ENCODE measurements around the gene STRA6. TPM values are rescaled to one million over a fixed set of nuclear protein-coding genes. Genes with fewer than 3 reads are reported as not detected.

The STRA6 gene
- total RNA-seq, 6 donors from 2014 or later, result 0.22 to 3.5 (median 0.88) TPM; not detected in 3

DNA sequence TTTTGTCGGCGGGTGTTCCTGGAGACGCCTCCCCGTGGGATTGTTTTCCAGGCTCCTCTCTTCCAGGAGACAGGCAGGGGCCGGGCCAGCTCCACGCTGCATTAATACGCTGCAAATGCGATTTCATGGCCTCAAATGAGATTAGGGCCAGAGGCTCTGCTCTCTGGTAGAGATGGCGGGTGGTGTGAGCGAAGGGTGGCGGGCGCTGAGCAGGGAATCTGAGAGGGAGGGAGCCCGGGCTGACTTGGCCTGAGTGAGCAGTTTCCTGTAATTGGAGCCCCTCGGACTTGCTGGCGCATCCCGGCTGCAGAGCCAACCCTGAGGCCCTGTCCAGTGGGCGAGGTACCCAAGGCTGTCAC lies 26.1 kb upstream of the STRA6 start:
- Histone ChIP-seq H3K27me3 (no peaks in the 10 kb centered on the region), H3K9me3 (no peaks in the 10 kb centered on the region), H3K4me1 (peaks cover 0 to 7% (median 5%) of the 10 kb centered on the region in 4 donors), H3K27ac (no peak overlapping the region), H3K4me3 (no peak overlapping the region), H3K36me3 (no peaks in the 10 kb centered on the region)
- TF ChIP-seq EP300 (IDR thresholded peaks at IDR 0.05) (no peak), POLR2AphosphoS5 (IDR thresholded peaks at IDR 0.05) (no peak), POLR2A (IDR thresholded peaks at IDR 0.05) (no peak), CTCF (IDR thresholded peaks at IDR 0.05) (no peak)
- DNase-seq (no peak), ATAC-seq (ENCODE audit: low FRiP score in 2 of 2) (no peak)
- 23 to 43% methylated on average over 7 to 16 of the region's 17 CpGs for WGBS, 2 donors

GRCh38 chr15:74227968-74228722 lies 25.6 kb upstream of the STRA6 start:
- Histone ChIP-seq H3K4me3 (no peak overlapping the region), H3K9me3 (no peaks in the 10 kb centered on the region), H3K4me1 (peaks cover 0 to 7% (median 5%) of the 10 kb centered on the region in 4 donors), H3K27me3 (peaks cover 0 to 3% (median 0%) of the 10 kb centered on the region in 4 donors), H3K36me3 (no peaks in the 10 kb centered on the region), H3K27ac (no peak overlapping the region)
- no peak for ATAC-seq (ENCODE audit: low FRiP score in 2 of 2)
- no peak for DNase-seq
- TF ChIP-seq POLR2AphosphoS5 (IDR thresholded peaks at IDR 0.05) (no peak), EP300 (IDR thresholded peaks at IDR 0.05) (no peak), POLR2A (IDR thresholded peaks at IDR 0.05) (no peak), CTCF (IDR thresholded peaks at IDR 0.05) (no peak)
- WGBS, 2 donors, result 39 to 46% methylated on average over 10 to 11 of the region's 11 CpGs

DNA sequence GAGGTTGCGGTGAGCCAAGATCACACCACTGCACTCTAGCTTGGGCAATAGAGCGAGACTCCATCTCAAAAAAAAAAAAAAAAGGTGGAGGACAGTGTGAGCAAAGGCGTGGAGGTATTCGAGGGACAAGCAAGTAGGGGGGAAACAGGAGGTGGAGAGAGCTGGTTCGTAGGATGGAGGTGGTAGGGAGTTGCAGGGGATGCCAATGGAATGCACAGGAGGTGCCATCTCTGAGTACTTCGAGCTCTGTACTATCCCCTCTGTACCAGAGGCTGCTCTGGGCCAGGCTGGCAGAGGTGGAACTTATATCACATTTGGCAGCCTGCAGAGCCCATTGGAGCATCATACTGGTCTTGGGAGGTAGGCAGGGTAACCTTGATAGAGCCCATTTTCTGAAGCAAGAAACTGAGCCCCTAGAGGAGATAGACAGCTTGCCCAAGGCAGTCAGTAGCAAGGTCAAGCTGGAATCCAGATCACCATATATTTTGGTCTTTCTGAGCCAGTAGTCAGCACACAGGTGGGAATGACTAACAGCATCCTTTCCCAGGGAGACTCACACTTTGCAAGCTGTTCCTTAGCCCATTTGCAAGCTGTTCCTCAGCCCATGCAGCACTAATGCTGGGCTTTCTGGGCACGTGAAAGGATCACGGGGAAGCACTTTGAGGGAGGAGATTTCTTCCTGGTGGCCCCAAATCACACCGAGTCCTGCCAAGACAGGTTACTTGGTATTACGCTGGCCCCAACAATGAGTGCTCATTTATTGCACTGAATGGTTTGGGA lies 24.4 kb upstream of the STRA6 start:
- no peaks in the 10 kb centered on the region for H3K36me3 ChIP-seq
- H3K27ac ChIP-seq, result no peak overlapping the region
- H3K4me3 ChIP-seq, result no peak overlapping the region
- H3K9me3 ChIP-seq, result no peaks in the 10 kb centered on the region
- peaks cover 0 to 8% (median 6%) of the 10 kb centered on the region in 4 donors for H3K4me1 ChIP-seq
- 90% methylated on average over 6 to 10 of the region's 10 CpGs for WGBS, 2 donors
- no peak for DNase-seq
- no peak for ATAC-seq (ENCODE audit: low FRiP score in 2 of 2)
- peaks cover 0 to 3% (median 0%) of the 10 kb centered on the region in 4 donors for H3K27me3 ChIP-seq
- no peak for TF ChIP-seq POLR2A (IDR thresholded peaks at IDR 0.05)
- no peak for TF ChIP-seq EP300 (IDR thresholded peaks at IDR 0.05)
- TF ChIP-seq POLR2AphosphoS5 (IDR thresholded peaks at IDR 0.05), result no peak

DNA sequence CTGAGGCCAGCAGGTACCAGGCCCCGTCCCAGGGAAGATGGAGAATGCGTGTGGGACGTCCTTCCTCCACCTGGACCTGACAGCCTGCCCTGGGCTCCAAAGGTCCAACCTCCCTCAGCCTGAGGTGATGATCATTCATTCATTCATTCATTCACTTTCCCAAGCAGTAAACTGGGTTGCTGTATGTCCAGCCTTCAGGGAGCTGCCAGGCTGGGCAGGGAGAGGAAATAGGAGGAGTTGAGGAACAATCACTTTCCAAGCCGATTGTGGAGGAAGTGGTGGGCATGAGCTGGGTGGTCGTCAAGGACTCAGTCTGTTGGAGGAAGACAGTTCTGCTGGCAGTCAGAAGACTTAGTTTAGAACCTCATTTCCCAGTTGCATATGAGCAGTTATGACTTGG lies 23.3 kb upstream of the STRA6 start:
- no peak for TF ChIP-seq CTCF (IDR thresholded peaks at IDR 0.05)
- no peak for TF ChIP-seq POLR2AphosphoS5 (IDR thresholded peaks at IDR 0.05)
- TF ChIP-seq EP300 (IDR thresholded peaks at IDR 0.05), result no peak
- TF ChIP-seq POLR2A (IDR thresholded peaks at IDR 0.05), result no peak
- H3K4me3 ChIP-seq, result no peak overlapping the region
- H3K4me1 ChIP-seq, result peaks cover 0 to 8% (median 6%) of the 10 kb centered on the region in 4 donors
- WGBS, 2 donors, result 59 to 66% methylated on average over 5 of the region's 5 CpGs
- no peak for ATAC-seq (ENCODE audit: low FRiP score in 2 of 2)
- H3K36me3 ChIP-seq, result no peaks in the 10 kb centered on the region
- no peaks in the 10 kb centered on the region for H3K9me3 ChIP-seq
- no peak overlapping the region for H3K27ac ChIP-seq
- no peak for DNase-seq
- H3K27me3 ChIP-seq, result peaks cover 0 to 3% (median 0%) of the 10 kb centered on the region in 4 donors
